Neural crest cell (in vitro differentiated cells): ENCODE measurements around the gene TMEM201. TPM values are rescaled to one million over a fixed set of nuclear protein-coding genes. Genes with fewer than 3 reads are reported as not detected.

Experiments used
- DNase-seq: peaks from one replicate; pipeline ENCODE4 v3.0.0; 2021; ENCODE audit warnings: low read depth, mixed read lengths, low spot score
- H3K27ac Mint-ChIP-seq: one replicate; pipeline ENCODE4 v1.8.0; 2021; ENCODE audit warnings: mild to moderate bottlenecking, mixed read lengths; ENCODE audit not compliant: unreplicated experiment
- H3K27me3 Mint-ChIP-seq: 2 replicates; pipeline ENCODE4 v1.8.0; 2021; ENCODE audit warnings: low read depth, mild to moderate bottlenecking, mixed read lengths
- H3K36me3 Mint-ChIP-seq: 2 replicates; pipeline ENCODE4 v1.8.0; 2021; ENCODE audit warnings: low read depth, mild to moderate bottlenecking, mixed read lengths
- H3K4me1 Mint-ChIP-seq: 2 replicates; pipeline ENCODE4 v1.8.0; 2021; ENCODE audit warnings: mixed read lengths
- H3K4me3 Mint-ChIP-seq: one replicate; pipeline ENCODE4 v1.8.0; 2021; ENCODE audit warnings: mild to moderate bottlenecking, mixed read lengths
- H3K9me3 Mint-ChIP-seq: 2 replicates; pipeline ENCODE4 v1.8.0; 2021; ENCODE audit warnings: mixed read lengths
- CTCF ChIP-seq: fragments of 200-600 bp; sonication (generic); conservative IDR thresholded peaks from 2 replicates; pipeline ENCODE4 v1.5.0; 2021; ENCODE audit warnings: antibody characterized with exemption, mild to moderate bottlenecking
- total RNA-seq: library from RNA; stranded (reverse); gene quantifications from 2 replicates; pipeline ENCODE4 v1.2.1, GENCODE V29; 2021

TMEM201 gene
- total RNA-seq, 1 donor from 2014 or later = 41.4 TPM

DNA sequence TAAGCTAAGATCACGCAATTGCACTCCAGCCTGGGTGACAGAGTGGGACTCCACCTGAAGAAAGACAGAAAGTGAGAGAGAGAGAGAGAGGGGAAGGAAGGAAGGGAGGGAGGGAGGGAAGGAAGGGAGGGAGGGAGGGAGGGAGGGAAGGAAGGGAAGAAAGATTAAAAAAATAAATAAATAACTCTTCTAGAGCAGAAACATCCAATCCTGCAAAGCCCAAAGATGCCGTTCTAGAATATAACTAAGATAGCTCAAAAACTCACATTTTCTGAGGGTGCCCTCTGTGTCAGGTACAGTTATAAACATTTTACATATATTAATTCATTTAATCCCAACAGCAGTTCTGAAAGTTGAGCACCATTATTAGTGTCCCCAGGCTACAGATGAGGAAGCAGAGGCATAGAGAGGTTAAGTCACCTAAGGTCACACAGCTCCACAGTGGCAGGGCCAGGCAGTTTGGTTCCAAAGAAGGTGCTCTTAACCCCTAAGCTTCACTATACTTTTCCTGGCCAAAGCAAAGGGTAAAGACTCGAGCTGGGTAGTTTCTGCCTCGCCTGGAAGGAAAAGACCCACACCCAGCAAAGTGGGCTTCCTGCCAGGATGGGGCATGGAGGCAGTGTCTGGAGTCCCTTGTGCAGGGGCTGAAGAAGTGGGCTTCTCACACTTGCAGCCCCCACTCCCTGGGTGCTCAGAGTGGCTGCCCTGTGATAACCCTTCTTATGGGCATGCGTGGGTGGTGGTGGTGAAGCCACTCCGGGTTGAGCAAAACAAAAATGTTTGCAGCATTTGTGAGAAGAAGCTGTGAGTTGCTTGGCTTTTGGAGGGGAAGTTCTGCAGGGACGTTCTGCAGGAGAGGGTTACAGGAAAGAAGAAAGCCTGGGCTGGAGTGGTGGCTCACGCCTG, 54.9 kb downstream of the TMEM201 start:
- H3K4me1 Mint-ChIP-seq = no peaks in the 10 kb centered on the region
- H3K27me3 Mint-ChIP-seq = peaks cover 16% of the 10 kb centered on the region
- TF ChIP-seq CTCF = no peak
- H3K36me3 Mint-ChIP-seq = no peaks in the 10 kb centered on the region
- peak overlapping the region; percentile 78 for H3K27ac Mint-ChIP-seq
- H3K9me3 Mint-ChIP-seq = no peaks in the 10 kb centered on the region
- no peak for DNase-seq
- H3K4me3 Mint-ChIP-seq = no peak overlapping the region

DNA sequence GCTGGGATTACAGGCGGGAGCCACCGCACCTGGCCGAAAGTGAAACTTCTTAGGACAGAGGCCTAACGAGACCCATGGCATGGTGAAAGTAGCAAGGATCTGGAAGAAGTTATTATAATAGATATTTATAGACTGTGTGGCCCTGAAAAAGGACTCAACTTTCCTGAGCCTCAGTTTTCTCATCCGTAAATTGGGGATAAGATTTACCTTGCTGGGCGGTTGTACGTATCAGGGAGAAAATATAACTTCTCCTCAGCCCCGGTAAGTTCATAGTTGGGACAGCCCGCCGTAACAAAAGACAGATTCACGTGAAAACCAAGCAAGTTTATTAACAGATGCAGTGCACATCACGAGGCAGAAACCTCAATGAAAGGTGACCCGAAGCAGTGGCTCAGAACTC, 57.3 kb downstream of the TMEM201 start:
- Mint-ChIP-seq H3K9me3 (no peaks in the 10 kb centered on the region), H3K36me3 (no peaks in the 10 kb centered on the region), H3K27me3 (peaks cover 32% of the 10 kb centered on the region), H3K4me3 (no peak overlapping the region), H3K27ac (no peak overlapping the region), H3K4me1 (no peaks in the 10 kb centered on the region)
- TF ChIP-seq CTCF = no peak
- DNase-seq = no peak

DNA sequence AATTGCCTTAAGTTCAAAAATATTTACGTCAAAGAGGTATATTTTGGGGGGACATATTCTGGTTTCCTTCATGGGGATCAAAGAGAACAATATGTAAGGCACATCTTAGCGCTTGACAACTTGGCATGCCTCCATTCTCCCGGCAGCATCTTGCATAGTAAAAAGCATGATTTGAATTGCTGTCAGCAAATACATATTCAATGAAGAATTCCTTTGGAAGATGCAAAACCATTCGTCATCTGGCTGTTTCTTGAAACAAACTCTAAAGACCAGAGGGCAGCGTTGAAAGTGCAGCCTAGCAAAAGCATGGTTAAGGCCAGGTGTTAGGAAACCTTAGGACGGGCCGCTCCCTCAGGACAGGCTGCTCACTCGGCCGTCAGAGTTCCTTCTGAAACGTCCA, 59.5 kb downstream of the TMEM201 start:
- peaks cover 4% of the 10 kb centered on the region for H3K4me1 Mint-ChIP-seq

DNA sequence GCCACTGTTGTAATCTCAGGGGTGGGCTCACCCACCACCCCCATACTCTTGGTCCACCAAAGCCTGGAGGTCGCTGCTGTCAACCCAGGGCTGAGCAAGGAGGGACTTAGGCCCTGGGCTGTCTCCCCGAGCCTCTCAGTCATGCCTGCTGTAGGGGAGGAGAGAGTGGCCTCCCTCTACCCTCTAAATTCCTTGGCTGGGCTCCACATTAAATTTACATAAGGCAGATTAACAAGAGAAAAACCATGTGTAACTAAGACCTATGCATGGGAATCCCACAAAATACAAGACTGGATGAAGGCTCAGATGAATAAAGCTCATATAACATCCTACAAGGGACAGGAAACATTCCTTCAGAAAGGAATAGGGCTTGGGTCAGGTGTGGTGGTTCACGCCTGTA, 61.1 kb downstream of the TMEM201 start:
- TF ChIP-seq CTCF = no peak

More for the DNA sequence above, 59.5 kb downstream of the TMEM201 start:
- no peak for TF ChIP-seq CTCF
- H3K36me3 Mint-ChIP-seq = no peaks in the 10 kb centered on the region
- peaks cover 49% of the 10 kb centered on the region for H3K27me3 Mint-ChIP-seq
- no peaks in the 10 kb centered on the region for H3K9me3 Mint-ChIP-seq
- H3K27ac Mint-ChIP-seq = no peak overlapping the region
- no peak overlapping the region for H3K4me3 Mint-ChIP-seq
- no peak for DNase-seq

DNA sequence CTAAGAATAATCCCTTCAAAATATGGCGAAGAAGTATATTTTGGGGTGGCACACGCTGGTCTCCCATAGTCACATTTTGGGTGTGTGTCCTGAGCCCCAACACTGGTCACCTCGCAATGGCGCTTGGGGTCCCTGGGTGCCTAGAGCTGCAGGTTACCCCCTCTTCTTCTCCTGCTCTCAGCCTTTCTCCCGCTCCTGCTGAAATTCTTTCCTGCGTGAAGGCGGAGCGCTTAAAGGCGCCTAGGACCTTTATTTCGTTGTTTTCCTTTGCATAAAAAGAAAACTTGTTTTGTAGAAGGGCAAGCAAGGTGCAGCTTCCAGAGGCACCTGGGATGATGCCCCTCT, 62.5 kb downstream of the TMEM201 start:
- H3K36me3 Mint-ChIP-seq = no peaks in the 10 kb centered on the region
- peaks cover 67% of the 10 kb centered on the region for H3K27me3 Mint-ChIP-seq
- peak overlapping the region; percentile 84 for H3K4me3 Mint-ChIP-seq
- H3K9me3 Mint-ChIP-seq = no peaks in the 10 kb centered on the region
- no peak for DNase-seq
- peaks cover 4% of the 10 kb centered on the region for H3K4me1 Mint-ChIP-seq
- H3K27ac Mint-ChIP-seq = peak overlapping the region; percentile 73
- TF ChIP-seq CTCF = no peak

More for the DNA sequence above, 61.1 kb downstream of the TMEM201 start:
- no peak for DNase-seq
- Mint-ChIP-seq H3K27ac (no peak overlapping the region), H3K4me1 (peaks cover 4% of the 10 kb centered on the region), H3K9me3 (no peaks in the 10 kb centered on the region), H3K36me3 (no peaks in the 10 kb centered on the region), H3K27me3 (peaks cover 65% of the 10 kb centered on the region), H3K4me3 (peak overlapping the region; percentile 34)
